HG02610 (cell line): ENCODE data around the gene SHLD1.
"Not testable (repeated sequence)": the region's sequence is repeated elsewhere in the genome, so short reads cannot be mapped to it uniquely, and the experiment has no call there.

ENCODE experiments used
- ATAC-seq: cut with Tn5 transposase; IDR thresholded peaks from one replicate; pipeline ENCODE4 v1.9.1; 2021; ENCODE audit warnings: mild to moderate bottlenecking, moderate library complexity; ENCODE audit not compliant: unreplicated experiment

The SHLD1 gene

DNA sequence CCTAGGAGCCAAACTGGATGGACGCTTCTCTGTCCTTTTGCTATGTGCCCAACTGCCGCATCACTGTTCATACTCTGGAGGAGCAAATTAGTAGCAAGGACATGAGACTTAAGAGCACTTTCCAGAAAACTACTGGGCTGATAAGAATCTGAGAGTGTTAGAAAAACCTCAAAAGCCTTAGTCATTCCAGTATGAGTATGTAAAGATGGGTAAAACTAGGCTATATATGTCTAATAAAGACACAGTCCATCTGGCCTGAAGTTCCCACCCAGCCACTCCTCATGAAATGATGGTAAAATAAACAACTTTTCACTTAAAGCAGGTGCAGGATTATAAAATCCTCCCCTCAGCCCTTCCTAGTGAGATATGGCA lies 30.6 kb downstream of the SHLD1 start:
- ATAC-seq: peak; percentile 81

DNA sequence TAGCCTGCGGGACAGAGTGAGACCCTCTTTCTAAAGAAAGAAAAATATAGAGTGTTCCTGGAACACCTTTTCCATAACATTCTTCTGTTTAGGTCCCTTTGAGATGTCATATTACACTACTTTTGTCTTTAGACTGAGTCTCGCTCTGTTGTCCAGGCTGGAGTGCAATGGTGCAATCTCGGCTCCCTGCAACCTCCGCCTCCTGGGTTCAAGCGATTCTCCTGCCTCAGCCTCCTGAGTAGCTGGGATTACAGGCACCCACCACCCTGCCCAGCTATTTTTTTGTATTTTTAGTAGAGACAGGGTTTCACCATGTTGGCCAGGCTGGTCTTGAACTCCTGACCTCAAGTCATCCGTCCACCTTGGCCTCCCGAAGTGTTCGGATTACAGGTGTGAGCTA lies 31.2 kb downstream of the SHLD1 start:
- ATAC-seq: not testable (repeated sequence)

DNA sequence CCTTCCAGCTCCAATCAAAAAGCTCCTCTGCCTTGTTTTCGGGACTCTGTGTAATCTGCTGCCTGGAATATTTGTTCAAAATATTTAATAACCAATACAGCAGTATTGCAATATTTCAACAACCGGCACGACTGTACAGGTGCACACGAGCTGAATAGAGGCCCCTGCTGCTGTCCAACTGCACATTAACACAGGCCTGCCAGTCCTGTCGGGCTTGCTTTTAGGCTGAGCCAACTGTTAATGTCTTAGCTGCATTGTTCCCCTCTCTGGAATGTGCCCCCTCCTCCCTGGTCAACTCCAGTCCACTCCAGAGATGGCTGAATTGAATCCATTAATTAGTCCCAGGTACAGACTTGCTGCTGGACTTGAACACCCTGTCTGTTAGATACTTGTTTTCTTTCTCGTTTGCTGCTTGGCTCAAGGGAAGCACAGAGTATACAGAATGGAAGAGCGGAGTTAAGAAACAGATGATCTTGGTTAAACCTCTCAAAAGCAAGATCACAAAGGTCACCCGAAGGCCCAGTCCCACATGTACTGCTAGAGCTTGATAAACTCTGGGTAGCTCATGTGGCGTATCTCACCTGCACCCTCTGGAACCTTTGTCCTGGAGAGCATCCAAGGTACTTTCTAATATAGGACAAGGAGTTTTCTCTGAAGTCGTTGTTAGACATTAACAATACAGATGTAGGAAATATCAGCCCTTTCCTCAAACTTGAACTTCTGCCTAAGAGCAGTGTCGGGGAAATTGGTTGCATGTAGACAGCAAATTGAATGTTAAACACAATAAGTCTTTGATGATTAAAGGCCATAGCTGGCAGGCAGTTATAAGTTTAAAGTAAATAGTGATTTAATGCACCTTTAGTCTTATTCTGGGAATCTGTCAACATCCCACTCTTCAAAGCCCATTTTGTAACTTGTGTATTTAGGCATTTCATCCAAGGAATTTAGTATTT lies 31.9 kb downstream of the SHLD1 start:
- ATAC-seq: no peak

DNA sequence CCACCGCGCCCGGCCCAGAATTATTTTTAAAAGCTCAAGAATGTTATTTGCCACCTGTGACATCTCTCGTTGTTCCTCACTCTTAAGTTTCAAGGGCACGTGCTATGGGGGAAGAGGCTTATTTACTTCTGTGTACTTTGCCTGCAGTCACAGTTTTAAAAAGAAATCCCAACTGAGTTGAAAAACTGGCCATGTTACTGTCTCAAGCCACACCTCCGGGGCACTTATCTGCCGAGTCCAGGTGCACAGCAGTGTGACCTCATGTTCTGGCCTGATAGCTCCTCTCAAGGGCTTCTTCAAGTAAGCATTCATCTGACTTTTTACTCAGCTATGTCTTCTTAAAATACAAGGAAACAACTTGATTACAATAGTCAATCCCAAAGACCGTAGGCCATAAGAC lies 34.5 kb downstream of the SHLD1 start:
- ATAC-seq: no peak

DNA sequence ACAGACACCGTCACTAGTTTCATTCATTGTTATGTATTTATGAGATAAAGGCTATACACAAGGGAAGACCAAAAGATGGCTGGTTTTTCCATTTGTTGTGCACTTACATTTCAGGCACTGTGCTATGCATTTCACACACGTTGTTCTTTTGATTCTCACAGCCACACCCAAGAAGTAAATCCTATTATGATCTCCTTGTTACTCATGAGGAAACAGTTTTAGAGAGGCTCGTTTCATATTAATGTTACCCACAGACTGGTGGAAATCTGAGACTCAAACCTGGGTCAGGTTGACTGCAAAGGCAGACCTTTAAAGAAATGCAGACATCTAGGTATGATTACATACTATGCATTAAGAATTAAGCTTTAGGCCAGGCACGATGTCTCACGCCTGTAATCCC lies 34.9 kb downstream of the SHLD1 start:
- ATAC-seq: no peak

DNA sequence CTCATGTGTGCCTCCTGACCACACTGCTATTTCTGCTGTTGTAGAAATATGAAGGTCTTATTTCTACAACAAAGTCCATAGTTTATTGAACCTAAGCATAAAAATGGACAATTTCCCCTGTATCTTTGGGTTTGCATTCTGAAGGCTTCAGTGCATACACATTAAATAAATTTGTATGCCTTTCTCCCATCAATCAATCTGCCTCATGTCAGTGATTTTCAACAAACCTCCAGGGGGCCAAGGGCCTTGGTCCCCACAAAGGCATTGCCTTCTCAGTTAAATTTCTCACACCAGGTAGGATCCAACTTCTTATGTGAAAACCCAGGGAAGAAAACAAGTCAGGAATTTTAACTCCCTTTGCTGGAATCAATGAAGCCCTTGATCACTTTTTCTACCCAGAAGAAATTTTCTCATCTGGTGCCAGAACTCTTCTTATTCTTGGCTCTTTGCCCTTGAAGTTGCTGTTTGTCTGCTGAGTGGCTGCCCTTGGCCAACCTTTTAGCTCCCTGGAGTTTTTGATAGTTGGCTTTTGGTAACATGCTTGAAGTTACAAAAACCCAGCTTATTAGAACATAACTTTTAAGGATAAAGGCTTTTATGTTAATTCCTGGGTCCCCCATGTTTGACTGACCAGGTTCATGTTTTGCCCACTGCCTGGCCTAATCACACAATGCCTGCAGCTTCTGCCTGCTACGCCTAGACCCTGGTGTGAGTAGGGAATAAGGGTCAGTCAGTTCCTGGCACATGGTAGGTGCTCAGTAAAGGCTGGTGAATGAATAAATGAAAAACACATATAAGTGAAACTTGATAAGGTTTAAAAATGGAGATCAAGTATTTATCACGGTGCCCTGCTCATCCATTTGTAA lies 37.0 kb downstream of the SHLD1 start:
- ATAC-seq: no peak

DNA sequence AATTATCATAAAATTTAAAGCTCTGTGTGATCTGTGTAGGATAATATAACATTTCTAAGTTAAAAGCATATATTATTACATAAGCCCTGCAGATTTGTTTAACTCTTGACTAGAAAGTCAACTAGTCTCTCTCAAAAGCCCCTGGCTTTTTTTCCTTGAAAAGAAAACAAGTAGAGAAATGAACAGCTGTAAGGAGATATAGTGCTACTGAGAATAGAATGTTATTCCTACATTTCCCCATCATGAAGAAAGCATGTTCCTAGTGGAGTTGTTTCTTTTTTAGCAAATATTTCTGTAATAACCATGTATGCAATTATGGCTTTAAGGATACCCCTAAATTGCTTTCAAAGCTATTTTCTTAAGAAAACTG lies 37.6 kb downstream of the SHLD1 start:
- ATAC-seq: no peak

DNA sequence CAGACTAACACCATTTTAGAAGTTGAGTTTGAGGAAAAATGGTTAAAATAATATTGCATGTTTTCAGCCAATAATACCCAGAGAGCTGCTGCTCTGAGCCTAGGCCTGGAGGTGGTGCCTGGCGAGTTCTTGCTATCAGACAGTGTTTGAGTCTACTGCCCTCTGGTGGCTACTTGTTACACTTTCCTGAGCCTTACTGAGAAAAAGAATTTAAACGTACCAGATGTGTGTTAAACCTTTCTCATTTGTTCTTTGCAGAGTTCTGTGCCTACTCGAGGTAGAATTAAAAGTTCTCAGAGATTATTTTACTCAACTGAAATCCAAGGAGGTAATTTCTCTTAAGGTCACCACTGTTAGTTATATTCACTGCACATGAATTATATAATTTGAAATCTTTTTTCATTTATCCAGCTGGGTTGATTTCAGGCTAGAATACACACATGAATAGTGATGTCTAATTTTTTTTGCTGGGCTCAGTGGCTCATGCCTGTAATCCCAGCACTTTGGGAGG lies 38.2 kb downstream of the SHLD1 start:
- ATAC-seq: peak; percentile 60

DNA sequence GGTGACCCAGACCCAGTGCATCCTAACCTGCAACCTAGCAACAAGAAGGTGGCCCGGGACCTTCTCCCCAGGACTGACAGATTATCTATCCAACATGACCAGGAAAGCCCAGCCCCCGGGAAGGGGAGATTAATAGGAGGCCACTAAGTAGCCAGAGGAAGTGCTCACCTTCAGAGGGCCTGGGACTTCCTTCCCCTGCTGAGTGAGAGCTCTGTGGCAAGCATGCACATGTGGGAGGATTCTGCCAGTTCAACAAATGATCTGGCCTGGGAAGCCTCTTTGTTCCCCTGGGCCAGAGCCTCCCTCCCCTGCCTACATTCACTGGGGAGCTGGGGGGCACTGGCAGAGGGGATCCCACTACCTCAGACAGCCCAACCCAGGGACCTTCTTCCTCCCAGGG lies 39.6 kb downstream of the SHLD1 start:
- no peak for ATAC-seq

DNA sequence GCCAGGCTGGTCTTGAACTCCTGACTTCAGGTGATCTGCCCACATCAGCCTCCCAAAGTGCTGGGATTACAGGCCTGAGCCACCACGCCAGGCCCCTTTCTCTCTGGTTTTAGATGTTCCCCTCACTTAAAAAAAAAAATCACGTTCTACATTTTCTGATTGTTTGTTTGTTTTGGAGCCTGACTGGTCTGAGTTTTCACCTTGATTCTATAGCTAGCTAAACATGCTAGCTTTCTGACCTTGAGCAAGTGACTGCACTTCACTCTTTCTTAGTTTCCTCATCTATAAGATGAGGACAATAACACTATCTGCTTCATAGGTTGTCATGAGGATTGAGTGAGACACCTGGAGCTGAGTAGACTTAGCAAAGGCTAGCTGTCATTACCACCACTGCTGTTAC lies 43.7 kb downstream of the SHLD1 start:
- ATAC-seq: no peak

DNA sequence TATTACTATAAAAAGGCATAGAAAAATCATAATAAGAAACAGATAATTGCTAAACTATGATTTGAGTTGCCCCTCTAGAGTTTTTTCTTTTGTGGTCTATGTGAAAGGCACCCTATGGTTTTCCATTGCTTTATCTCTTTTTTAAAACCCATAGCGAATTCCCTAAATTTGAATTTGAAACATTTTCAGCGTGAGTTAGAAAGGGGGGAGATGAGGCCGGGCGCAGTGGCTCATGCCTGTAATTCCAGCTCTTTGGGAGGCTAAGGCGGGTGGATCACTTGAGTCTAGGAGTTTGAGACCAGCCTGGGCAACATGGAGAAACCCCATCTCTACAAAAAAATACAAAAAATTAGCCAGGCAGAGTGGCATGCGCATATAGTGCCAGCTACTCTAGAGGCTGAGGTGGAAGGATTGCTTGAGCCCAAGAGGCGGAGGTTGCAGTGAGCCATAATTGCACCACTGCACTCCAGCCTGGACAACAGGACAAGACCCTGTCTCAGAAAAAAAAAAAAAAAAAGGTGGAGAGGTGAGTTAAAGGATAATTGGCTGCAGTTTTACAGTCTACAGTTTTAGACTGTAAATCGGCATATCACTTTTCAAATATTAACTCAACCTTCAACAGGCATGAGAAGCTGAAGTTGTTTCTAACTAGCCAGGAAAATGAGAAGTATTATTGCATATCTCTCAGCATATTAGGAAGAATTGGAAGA lies 46.3 kb downstream of the SHLD1 start:
- no peak for ATAC-seq

DNA sequence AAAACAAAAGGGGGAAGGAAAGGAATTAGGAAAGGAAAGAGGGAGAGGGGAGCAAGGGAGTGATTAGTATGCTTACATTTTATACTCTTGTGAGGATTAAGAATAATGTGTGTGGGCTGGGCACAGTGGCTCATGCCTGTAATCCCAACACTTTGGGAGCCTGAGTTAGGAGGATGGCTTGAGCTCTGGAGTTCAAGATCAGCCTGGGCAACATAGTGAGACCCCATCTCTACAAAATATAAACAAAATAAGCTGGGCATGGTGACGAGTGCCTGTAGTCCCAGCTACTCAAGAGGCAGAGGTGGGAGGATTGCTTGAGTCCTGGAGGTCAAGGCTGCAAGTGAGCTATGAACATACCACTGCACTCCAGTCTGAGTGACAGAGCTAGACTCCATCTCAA lies 47.0 kb downstream of the SHLD1 start:
- ATAC-seq: no peak

DNA sequence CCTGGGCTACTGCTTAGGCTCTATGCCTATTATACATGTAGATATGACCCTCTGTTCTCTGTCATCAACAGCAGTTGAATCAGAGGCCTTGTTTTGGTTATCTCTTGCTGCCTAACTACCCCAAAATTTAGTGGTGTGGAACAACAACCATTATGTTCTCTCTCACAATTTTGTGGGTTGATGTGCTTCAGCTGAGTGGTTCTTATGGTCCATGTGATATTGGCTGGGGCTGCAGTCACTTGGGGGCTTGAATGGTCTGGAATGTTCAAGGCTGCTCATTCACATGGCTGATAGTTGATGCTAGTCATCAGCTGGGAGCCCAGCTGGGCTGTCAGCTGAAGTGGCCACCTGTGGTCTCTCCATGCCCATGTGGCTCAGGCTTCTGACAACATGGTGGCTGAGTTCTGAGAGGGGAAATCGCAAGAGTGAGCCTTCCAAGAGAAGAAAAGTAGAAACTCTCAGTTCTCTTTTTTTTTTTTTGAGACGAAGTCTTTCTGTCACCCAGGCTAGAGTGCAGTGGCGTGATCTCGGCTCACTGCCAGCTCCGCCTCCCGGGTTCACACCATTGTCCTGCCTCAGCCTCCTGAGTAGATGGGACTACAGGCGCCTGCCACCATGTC lies 47.8 kb downstream of the SHLD1 start:
- peak; percentile 93 for ATAC-seq

DNA sequence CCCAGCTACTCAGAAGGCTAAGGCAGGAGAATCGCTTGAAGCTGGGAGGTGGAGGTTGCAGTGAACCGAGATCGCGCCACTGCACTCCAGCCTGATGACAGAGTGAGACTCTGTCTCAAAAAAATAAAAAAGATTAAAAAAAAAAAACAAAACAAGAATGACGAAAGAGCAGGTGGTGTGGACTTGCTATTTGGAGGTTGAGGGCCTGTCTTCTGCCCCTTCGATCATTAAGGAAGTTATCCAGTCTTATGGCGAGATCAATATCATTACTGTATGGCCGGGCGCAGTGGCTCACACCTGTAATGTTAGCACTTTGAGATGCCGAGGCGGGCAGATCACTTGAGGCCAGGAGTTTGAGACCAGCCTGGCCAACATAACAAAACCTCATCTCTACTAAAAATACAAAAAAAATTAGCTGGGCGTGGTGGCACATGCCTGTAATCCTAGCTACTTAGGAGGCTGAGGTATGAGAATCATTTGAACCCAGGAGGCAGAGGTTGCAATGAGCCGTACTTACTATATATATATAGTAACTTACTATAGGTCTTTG lies 53.6 kb downstream of the SHLD1 start:
- not testable (repeated sequence) for ATAC-seq

DNA sequence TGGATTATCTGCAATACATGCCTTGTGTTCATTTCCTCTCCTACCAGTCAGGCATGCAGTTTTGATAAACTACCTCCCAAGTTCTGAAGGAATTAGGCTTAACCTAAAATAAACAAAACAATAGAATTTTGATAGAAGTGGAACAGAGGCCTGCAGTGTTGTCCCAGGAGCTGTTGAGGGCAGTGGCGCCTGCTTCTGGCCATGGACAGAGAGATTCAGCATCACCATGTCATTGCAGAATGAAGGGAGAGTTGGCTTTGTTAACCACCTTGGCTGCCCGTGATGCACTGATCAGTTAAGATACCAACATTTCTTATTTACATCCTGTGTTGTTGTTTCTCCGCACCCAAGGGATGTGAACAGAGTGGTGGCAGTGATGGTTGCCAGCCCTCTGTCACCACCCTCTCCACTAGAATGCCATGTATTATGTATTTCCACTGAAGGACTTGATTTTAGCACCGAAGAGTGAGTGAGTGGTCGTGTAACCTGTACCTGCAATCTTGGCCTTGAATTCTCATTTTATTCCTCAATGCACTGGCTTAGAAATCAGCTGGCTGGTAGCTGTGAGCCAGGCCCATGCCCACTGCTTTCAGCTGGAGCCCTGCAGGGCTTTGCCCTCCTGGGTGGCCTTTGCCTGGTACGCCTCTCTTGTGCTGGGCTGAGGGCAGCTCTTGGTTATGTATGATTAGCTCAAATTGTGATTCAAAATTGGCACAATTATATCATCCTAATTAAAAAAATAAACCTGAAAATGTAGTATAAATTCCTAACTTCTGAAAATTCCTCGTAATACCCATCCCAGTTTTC lies 56.5 kb downstream of the SHLD1 start:
- no peak for ATAC-seq

DNA sequence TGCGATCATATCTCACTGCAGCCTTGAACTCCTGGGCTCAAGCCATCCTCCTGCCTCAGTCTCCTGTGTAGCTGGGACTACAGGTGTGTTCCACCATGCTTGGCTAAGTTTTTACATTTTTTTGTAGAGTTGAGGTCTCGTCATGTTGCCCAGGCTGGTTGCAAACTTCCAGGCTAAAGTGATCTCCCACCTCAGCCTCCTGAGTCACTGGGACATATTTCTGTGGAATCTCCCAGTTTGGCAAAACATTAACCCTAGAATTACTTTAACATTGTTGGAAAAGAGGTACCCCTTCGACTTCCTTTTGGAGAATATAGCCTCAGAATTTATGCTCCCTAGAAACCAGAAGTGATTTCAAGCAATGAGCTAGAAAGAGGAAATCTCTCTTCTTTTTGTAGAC lies 57.2 kb downstream of the SHLD1 start:
- no peak for ATAC-seq

DNA sequence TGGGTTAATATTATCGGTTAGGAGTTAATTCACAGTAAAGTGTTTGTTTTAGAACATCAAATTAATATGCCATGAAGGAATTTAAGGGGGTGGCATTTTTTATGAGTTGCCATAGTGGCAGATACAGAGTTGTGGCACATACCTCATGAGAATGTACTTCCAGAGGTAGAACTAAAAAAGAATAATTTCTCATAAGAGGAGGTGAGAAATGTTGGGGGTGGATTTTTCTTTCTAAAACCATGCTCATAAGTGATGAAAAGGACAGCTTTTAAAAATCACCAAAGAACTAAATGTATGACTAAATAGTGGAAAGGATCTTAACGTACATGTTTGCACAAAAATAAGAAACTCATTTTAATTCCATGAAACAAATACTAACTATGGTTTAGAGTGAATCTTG lies 58.7 kb downstream of the SHLD1 start:
- ATAC-seq: no peak

DNA sequence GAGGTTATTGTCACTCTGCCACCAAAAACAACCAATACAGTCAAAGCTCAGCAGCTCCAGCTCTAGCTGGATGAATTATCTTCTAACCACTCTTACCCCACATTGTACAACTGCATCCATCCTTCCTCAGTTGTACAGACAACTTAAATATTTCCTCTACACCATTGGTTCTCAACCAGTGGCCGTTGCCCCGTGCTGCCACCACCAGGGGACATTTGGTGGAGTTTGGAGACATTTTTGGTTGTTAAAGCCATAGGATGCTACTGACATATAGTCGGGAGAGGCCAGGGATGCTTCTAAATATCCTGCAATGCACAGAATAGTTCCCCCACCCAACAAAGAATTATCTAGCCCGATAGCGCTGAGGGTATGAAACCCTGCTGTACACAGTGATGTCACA lies 59.3 kb downstream of the SHLD1 start:
- ATAC-seq: no peak

DNA sequence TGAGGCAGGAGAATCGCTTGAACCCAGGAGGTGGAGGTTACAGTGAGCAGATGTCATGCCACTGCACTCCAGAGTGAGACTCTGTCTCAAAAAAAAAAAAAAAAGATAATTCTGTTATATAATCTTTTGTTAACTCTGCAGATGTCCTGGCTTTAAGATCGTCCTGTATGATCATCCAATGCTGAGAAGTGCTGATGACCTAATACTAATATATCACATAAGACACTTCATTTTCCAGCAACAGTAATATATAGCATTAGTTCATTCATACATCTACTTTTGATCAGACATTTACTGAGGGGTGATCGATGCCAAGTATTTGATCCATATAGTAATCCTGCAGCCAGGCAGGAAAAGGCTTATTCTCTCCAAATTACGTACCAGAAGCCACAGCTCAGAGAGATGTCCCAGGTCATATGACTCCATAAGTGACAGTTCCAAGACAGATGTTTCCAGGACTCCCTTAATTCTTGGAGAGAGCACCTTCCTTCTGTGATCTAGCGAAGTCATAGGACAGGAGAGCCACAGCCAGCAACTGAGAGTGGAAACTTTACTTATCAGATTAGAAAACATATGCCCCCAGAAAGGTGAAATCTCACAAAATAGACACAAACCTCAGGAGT lies 60.7 kb downstream of the SHLD1 start:
- ATAC-seq: no peak
